H9 (cell line): Measurements from ENCODE around the gene PRDM11. TPM values are rescaled to one million over a fixed set of nuclear protein-coding genes. Genes with fewer than 3 reads are reported as not detected.

Experiments used
- DNase-seq: peaks from one replicate; pipeline ENCODE4 v3.0.0-alpha.2; 2017
- H2AFZ ChIP-seq: one replicate; pipeline ENCODE4 v1.6.1; 2013; ENCODE audit warnings: mild to moderate bottlenecking, low read length, control low read depth, moderate library complexity
- H2AK5ac ChIP-seq: 2 replicates; pipeline ENCODE4 v1.6.1; 2013; ENCODE audit warnings: low read length, control low read depth, mixed read lengths; ENCODE audit not compliant: insufficient read length
- H2BK120ac ChIP-seq: one replicate; pipeline ENCODE4 v1.6.1; 2013; ENCODE audit warnings: low read depth, mild to moderate bottlenecking, low read length, control low read depth, inconsistent platforms; ENCODE audit not compliant: poor library complexity, severe bottlenecking
- H2BK12ac ChIP-seq: 2 replicates; pipeline ENCODE4 v1.6.1; 2013; ENCODE audit warnings: low read length, control low read depth, mixed read lengths, low read depth; ENCODE audit not compliant: insufficient read length
- H2BK15ac ChIP-seq: 2 replicates; pipeline ENCODE4 v1.6.1; 2013; ENCODE audit warnings: low read depth, low read length, control low read depth
- H2BK20ac ChIP-seq: one replicate; pipeline ENCODE4 v1.6.1; 2013; ENCODE audit warnings: low read depth, mild to moderate bottlenecking, low read length, control low read depth, inconsistent platforms; ENCODE audit not compliant: poor library complexity, severe bottlenecking
- H2BK5ac ChIP-seq: 2 replicates; pipeline ENCODE4 v1.6.1; 2013; ENCODE audit warnings: low read length, control low read depth, mixed read lengths; ENCODE audit not compliant: insufficient read length
- H3K14ac ChIP-seq: 2 replicates; pipeline ENCODE4 v1.6.1; 2013; ENCODE audit warnings: low read length, control low read depth; ENCODE audit not compliant: insufficient read depth
- H3K18ac ChIP-seq: 2 replicates; pipeline ENCODE4 v1.6.1; 2013; ENCODE audit warnings: low read depth, mild to moderate bottlenecking, mixed read lengths, low read length, control low read depth; ENCODE audit not compliant: insufficient read length
- H3K23ac ChIP-seq: 2 replicates; pipeline ENCODE4 v1.6.1; 2013; ENCODE audit warnings: low read length, control low read depth, mixed read lengths, low read depth; ENCODE audit not compliant: insufficient read length
- H3K23me2 ChIP-seq: 2 replicates; pipeline ENCODE4 v1.6.1; 2013; ENCODE audit warnings: low read depth, mild to moderate bottlenecking, mixed read lengths, low read length, control low read depth; ENCODE audit not compliant: insufficient read length, poor library complexity, severe bottlenecking
- H3K27ac ChIP-seq: 2 replicates; pipeline ENCODE4 v1.5.1; 2013; ENCODE audit warnings: low read length, control low read depth, mixed read lengths, low read depth; ENCODE audit not compliant: insufficient read length
- H3K27me3 ChIP-seq: 2 replicates; pipeline ENCODE4 v1.6.1; 2013; ENCODE audit warnings: low read length, control low read depth, inconsistent platforms; ENCODE audit not compliant: insufficient read depth
- H3K4ac ChIP-seq: 2 replicates; pipeline ENCODE4 v1.6.1; 2013; ENCODE audit warnings: low read depth, mild to moderate bottlenecking, control low read depth, inconsistent platforms, low read length, moderate library complexity
- H3K4me1 ChIP-seq: 2 replicates; pipeline ENCODE4 v1.6.1; 2013; ENCODE audit warnings: low read length, control low read depth, inconsistent platforms; ENCODE audit not compliant: insufficient read depth
- H3K4me2 ChIP-seq: 2 replicates; pipeline ENCODE4 v1.6.1; 2013; ENCODE audit warnings: low read length, control low read depth, mixed read lengths; ENCODE audit not compliant: insufficient read length, insufficient read depth
- H3K56ac ChIP-seq: 2 replicates; pipeline ENCODE4 v1.6.1; 2013; ENCODE audit warnings: low read depth, mild to moderate bottlenecking, mixed read lengths, low read length, control low read depth; ENCODE audit not compliant: insufficient read length
- H3K79me1 ChIP-seq: 2 replicates; pipeline ENCODE4 v1.6.1; 2013; ENCODE audit warnings: low read depth, mild to moderate bottlenecking, moderate library complexity, low read length, control low read depth, inconsistent platforms; ENCODE audit not compliant: insufficient read depth, poor library complexity, severe bottlenecking
- H3K79me2 ChIP-seq: 2 replicates; pipeline ENCODE4 v1.6.1; 2013; ENCODE audit warnings: low read length, control low read depth, inconsistent platforms; ENCODE audit not compliant: insufficient read depth
- H3K9ac ChIP-seq: 2 replicates; pipeline ENCODE4 v1.6.1; 2013; ENCODE audit warnings: low read length, control low read depth, mixed read lengths; ENCODE audit not compliant: insufficient read length; ENCODE audit errors: extremely low read depth
- H3K9me3 ChIP-seq: one replicate; pipeline ENCODE4 v1.6.1; 2013; ENCODE audit warnings: low read depth, low read length, inconsistent platforms; ENCODE audit not compliant: control insufficient read depth
- H3T11ph ChIP-seq: one replicate; pipeline ENCODE4 v1.6.1; 2013; ENCODE audit warnings: mild to moderate bottlenecking, low read length, control low read depth, inconsistent platforms
- H4K20me1 ChIP-seq: one replicate; pipeline ENCODE4 v1.6.1; 2013; ENCODE audit not compliant: control insufficient read depth, insufficient read length, insufficient read depth
- H4K5ac ChIP-seq: 2 replicates; pipeline ENCODE4 v1.6.1; 2013; ENCODE audit warnings: low read depth, mild to moderate bottlenecking, mixed read lengths, low read length, control low read depth; ENCODE audit not compliant: insufficient read length
- H4K8ac ChIP-seq: replicated peaks from 2 replicates; pipeline ENCODE4 v1.6.1; 2013; ENCODE audit warnings: low read length, control low read depth, mixed read lengths, low read depth; ENCODE audit not compliant: insufficient read length
- H4K91ac ChIP-seq: 2 replicates; pipeline ENCODE4 v1.6.1; 2013; ENCODE audit warnings: low read depth, mild to moderate bottlenecking, moderate library complexity, mixed read lengths, low read length, control low read depth; ENCODE audit not compliant: insufficient read length
- H3K27ac Mint-ChIP-seq, 3 experiments: 2 replicates in 2 of 3; 3 replicates in 1 of 3; pipeline ENCODE4 v1.8.0; 2020 to 2021; ENCODE audit warnings: mixed read lengths in 3 of 3, mild to moderate bottlenecking in 1 of 3, moderate library complexity in 1 of 3
- H3K27me3 Mint-ChIP-seq: 2 replicates; pipeline ENCODE4 v1.8.0; 2021; ENCODE audit warnings: low read depth, mild to moderate bottlenecking, moderate library complexity, mixed read lengths
- H3K36me3 Mint-ChIP-seq, 3 experiments: 2 replicates in 2 of 3; 3 replicates in 1 of 3; pipeline ENCODE4 v1.8.0; 2020 to 2021; ENCODE audit warnings: low read depth in 3 of 3, mixed read lengths in 3 of 3; ENCODE audit not compliant: insufficient read depth in 1 of 3
- H3K4me1 Mint-ChIP-seq, 2 experiments: 2 replicates each; pipeline ENCODE4 v1.8.0; 2020; ENCODE audit warnings: mixed read lengths in 2 of 2
- H3K4me3 Mint-ChIP-seq, 2 experiments: 2 replicates in 1 of 2; 3 replicates in 1 of 2; pipeline ENCODE4 v1.8.0; 2020 to 2021; ENCODE audit warnings: mild to moderate bottlenecking in 2 of 2, mixed read lengths in 2 of 2, moderate library complexity in 1 of 2
- H3K9me3 Mint-ChIP-seq, 2 experiments: 2 replicates in 1 of 2; 3 replicates in 1 of 2; pipeline ENCODE4 v1.8.0; 2020; ENCODE audit warnings: mild to moderate bottlenecking in 2 of 2, mixed read lengths in 2 of 2, moderate library complexity in 1 of 2
- WGBS: extraction: QIAGEN DNeasy Blood & Tissue Kit; methylation state at CpG from one replicate; pipeline ENCODE4 v1.1.7; 2013; ENCODE audit warnings: missing lambda C conversion rate, low lambda C conversion rate, mixed read lengths; ENCODE audit not compliant: insufficient read length; ENCODE audit errors: extremely low coverage; 5-methylcytosine and 5-hydroxymethylcytosine counted together
- total RNA-seq: library from RNA; stranded (reverse); gene quantifications from 2 replicates; pipeline ENCODE4 v1.2.1, GENCODE V29; 2021
- TF ChIP-seq, protein P1 (sequence below): fragments of 200-600 bp; sonication (generic); conservative IDR thresholded peaks from 3 replicates; pipeline ENCODE4 v1.8.0; 2021; ENCODE audit warnings: antibody characterized with exemption, mild to moderate bottlenecking

PRDM11 gene
- total RNA-seq, 1 experiment from 2014 or later, result 11.5 TPM

DNA sequence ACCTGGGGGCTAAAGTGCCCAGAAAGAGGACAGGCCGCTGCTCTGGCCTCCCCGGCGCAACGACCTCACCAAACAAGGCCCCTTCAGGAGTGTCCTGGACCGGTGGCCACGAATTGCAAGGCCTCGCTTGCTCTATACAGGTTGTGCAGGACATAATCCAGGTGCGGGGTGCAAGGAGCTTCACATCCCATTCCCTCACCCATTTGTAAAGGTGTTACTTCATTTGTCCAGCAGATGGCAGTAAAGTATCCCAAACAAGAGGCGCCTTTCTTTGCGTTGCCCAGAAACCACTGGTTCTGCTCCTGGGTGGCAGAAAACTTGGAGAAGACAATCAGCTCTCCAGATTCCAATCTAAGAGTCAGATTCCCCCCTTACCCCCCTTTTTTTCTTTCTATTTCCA, 35.9 kb upstream of the PRDM11 start:
- Histone ChIP-seq H2BK120ac (no peak overlapping the region), H3K27ac (no peak overlapping the region), H2BK15ac (no peak overlapping the region), H2AFZ (no peak overlapping the region), H3K27me3 (no peaks in the 10 kb centered on the region), H2BK20ac (no peak overlapping the region), H4K5ac (no peak overlapping the region), H3K9me3 (no peaks in the 10 kb centered on the region), H3K4me1 (no peaks in the 10 kb centered on the region), H3K79me1 (no peaks in the 10 kb centered on the region), H4K20me1 (no peaks in the 10 kb centered on the region), H3K14ac (no peak overlapping the region), H4K8ac (no peak overlapping the region), H3K18ac (no peak overlapping the region), H3K4me2 (no peak overlapping the region), H2AK5ac (no peak overlapping the region), H4K91ac (no peak overlapping the region), H3K9ac (no peak overlapping the region), H3K23me2 (no peaks in the 10 kb centered on the region), H3K4ac (no peak overlapping the region), H3K79me2 (no peaks in the 10 kb centered on the region), H2BK5ac (no peak overlapping the region), H3K56ac (no peak overlapping the region), H2BK12ac (no peak overlapping the region), H3K23ac (no peak overlapping the region), H3T11ph (no peak overlapping the region)
- WGBS, result no CpG with 5 or more reads among the region's 10 CpGs
- Mint-ChIP-seq H3K27ac (no peak overlapping the region), H3K36me3 (no peaks in the 10 kb centered on the region; a peak in 1 of 7 replicates), H3K27me3 (peaks cover 20% of the 10 kb centered on the region), H3K4me1 (peaks cover 0 to 3% of the 10 kb centered on the region in 2 experiments; a peak in 2 of 4 replicates), H3K9me3 (no peaks in the 10 kb centered on the region; a peak in 1 of 5 replicates), H3K4me3 (no peak overlapping the region)
- TF ChIP-seq, protein P1, sequence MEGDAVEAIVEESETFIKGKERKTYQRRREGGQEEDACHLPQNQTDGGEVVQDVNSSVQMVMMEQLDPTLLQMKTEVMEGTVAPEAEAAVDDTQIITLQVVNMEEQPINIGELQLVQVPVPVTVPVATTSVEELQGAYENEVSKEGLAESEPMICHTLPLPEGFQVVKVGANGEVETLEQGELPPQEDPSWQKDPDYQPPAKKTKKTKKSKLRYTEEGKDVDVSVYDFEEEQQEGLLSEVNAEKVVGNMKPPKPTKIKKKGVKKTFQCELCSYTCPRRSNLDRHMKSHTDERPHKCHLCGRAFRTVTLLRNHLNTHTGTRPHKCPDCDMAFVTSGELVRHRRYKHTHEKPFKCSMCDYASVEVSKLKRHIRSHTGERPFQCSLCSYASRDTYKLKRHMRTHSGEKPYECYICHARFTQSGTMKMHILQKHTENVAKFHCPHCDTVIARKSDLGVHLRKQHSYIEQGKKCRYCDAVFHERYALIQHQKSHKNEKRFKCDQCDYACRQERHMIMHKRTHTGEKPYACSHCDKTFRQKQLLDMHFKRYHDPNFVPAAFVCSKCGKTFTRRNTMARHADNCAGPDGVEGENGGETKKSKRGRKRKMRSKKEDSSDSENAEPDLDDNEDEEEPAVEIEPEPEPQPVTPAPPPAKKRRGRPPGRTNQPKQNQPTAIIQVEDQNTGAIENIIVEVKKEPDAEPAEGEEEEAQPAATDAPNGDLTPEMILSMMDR, result peak; percentile 84
- peak; percentile 63 for DNase-seq
